Neural progenitor cell (in vitro differentiated cells): ENCODE results near the gene SIPA1L3.

ENCODE experiments used
- EZH2 ChIP-seq: fragments of 200-600 bp; sonication (generic); IDR thresholded peaks from 2 replicates; pipeline ENCODE4 v1.6.1; 2017; ENCODE audit warnings: antibody characterized with exemption, mild to moderate bottlenecking, moderate library complexity
- TF ChIP-seq, protein P1 (sequence below): fragments of 200-600 bp; sonication (generic); IDR thresholded peaks from 2 replicates; pipeline ENCODE4 v1.5.1; 2017; ENCODE audit warnings: antibody characterized with exemption, mild to moderate bottlenecking

- TF ChIP-seq EZH2, result no peak
- TF ChIP-seq, protein P1, sequence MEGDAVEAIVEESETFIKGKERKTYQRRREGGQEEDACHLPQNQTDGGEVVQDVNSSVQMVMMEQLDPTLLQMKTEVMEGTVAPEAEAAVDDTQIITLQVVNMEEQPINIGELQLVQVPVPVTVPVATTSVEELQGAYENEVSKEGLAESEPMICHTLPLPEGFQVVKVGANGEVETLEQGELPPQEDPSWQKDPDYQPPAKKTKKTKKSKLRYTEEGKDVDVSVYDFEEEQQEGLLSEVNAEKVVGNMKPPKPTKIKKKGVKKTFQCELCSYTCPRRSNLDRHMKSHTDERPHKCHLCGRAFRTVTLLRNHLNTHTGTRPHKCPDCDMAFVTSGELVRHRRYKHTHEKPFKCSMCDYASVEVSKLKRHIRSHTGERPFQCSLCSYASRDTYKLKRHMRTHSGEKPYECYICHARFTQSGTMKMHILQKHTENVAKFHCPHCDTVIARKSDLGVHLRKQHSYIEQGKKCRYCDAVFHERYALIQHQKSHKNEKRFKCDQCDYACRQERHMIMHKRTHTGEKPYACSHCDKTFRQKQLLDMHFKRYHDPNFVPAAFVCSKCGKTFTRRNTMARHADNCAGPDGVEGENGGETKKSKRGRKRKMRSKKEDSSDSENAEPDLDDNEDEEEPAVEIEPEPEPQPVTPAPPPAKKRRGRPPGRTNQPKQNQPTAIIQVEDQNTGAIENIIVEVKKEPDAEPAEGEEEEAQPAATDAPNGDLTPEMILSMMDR, result no peak
Observed at GRCh38 chr19:38019396-38019724, 112.4 kb downstream of the SIPA1L3 start.
